A549 treated with Hydrocortisone at 1 μM for 4 hours (cell line): ENCODE data around the gene ATG4A. TPM values are rescaled to one million over a fixed set of nuclear protein-coding genes. Genes with fewer than 3 reads are reported as not detected.

Source experiments
- total RNA-seq: library from RNA; stranded (reverse); fragments of 200-300 nt; extraction: Qiagen RNA extraction; gene quantifications from 5 replicates; pipeline ENCODE4 v1.2.3, GENCODE V29; 2022

ATG4A gene, protein sequence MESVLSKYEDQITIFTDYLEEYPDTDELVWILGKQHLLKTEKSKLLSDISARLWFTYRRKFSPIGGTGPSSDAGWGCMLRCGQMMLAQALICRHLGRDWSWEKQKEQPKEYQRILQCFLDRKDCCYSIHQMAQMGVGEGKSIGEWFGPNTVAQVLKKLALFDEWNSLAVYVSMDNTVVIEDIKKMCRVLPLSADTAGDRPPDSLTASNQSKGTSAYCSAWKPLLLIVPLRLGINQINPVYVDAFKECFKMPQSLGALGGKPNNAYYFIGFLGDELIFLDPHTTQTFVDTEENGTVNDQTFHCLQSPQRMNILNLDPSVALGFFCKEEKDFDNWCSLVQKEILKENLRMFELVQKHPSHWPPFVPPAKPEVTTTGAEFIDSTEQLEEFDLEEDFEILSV
- total RNA-seq = 7.4 to 10.2 TPM (median 7.9 TPM) in 5 replicates

DNA sequence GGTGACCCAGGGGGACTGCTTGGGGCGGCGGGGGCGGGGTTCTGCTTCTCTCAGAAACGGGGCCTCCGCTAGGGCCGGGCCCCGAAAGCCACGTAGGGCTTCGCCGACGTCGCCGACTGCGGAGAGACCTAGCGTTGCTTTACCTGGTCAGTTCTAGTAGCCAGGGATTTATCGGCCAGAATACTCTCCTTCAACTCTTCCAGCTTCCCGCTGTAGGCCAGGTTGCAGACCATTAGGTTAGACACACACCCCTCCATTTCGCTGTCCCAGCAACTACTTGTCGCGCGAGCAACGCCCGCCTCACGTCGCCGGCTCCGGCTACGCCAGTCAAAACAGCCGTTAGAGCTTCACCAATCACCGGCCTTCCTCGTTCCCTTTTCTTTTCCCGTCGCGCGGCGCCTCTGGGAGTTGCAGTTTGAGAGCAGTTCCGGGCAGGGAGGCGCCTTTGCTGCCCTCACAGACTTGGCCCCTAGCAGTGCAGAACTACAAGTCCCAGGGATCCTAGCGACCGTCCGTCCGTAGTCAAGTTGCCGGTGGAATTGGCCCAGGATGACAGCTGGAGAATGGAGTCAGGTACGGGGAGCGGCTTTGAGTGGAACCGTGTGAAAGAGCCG is at the start of gene ATG4A, which contains the start of gene PSMD10:
Gene ATG4A (plus strand): TSS at position 515 of the 614 bp plus-strand sequence. CDS start 49 bp downstream, at position 564.
Gene PSMD10 (minus strand): TSS at position 279 of the 614 bp plus-strand sequence. CDS start 22 bp downstream, at position 257.

DNA sequence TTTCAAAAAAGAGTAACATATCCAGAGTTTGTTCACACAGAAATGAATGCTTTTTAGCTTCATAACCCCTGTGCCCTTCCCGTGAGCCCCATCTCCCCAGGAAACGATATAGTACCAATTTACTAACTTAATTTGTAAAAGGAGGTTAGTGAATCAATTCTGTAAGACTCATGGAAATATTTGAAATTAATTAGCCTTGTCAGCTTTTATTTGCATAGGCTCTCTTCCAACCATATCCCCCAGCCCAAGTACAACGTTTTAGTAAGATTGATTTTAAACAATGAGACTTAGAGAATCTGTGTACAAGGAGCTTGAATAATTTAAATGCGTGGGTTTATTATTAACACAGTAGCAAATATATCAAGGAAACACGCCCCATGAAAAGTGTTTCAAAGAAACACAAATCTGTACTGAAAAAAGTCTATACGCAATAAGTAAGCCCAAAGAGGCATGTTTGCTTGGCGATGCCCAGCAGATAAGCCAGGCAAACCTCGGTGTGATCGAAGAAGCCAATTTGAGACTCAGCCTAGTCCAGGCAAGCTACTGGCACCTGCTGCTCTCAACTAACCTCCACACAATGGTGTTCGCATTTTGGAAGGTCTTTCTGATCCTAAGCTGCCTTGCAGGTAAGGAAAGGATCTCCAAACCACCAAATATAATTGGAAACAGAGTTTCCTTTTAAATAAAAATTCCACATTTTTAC is 46.9 kb upstream of the ATG4A start, which contains the start of gene VSIG1:
Gene VSIG1 (plus strand): TSS at position 512 of the 703 bp plus-strand sequence. CDS start 66 bp downstream, at position 578.

Other genes with a start within 250 kb of the ATG4A start
- not detected in 5 replicates for gene TEX13B, start 109.4 kb upstream of the ATG4A start, total RNA-seq
- gene VSIG1, start 46.7 kb upstream of the ATG4A start, total RNA-seq = 0.20 to 0.65 TPM (median 0.24 TPM) in 5 replicates
- gene PSMD10, start 236 bp upstream of the ATG4A start, total RNA-seq = 65.9 to 88.7 TPM (median 77.4 TPM) in 5 replicates